OCI-LY3 (cell line): ENCODE measurements around the gene STIMATE.

Experiments used
- EZH2phosphoT487 ChIP-seq: fragments of 200-600 bp; shearing (Covaris generic); IDR thresholded peaks from 2 replicates; pipeline ENCODE4 v1.6.1; 2018; ENCODE audit warnings: antibody characterized with exemption, mixed run types, low read depth
- TF ChIP-seq, protein P1 (sequence below): fragments of 200-600, 300-600 bp; sonication (generic); IDR thresholded peaks from 2 replicates; pipeline ENCODE4 v1.5.1; 2014; ENCODE audit warnings: antibody characterized with exemption, low read length, low read depth

DNA sequence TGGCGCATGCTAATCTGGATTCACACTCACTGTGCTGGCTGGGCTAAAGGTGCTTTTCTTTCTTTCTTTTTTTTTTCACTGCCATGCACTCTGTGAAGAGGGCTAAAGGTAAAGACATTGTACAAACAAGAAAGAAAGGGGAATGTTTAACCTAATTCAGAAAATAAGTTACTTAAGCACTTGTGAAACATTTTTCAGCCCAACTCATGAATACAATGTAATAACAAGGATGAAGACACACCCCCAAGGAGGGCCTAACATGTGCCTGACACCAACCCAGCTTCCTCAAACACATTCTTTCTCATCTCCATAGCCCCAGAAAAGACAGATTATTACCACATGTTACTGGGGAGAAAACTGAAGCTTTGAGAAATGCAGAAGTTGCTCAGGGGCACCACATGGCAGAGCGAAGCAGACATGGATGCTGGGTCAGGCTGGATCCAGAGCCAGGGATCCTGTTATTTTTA, 5.7 kb downstream of the STIMATE start:
- TF ChIP-seq, protein P1, sequence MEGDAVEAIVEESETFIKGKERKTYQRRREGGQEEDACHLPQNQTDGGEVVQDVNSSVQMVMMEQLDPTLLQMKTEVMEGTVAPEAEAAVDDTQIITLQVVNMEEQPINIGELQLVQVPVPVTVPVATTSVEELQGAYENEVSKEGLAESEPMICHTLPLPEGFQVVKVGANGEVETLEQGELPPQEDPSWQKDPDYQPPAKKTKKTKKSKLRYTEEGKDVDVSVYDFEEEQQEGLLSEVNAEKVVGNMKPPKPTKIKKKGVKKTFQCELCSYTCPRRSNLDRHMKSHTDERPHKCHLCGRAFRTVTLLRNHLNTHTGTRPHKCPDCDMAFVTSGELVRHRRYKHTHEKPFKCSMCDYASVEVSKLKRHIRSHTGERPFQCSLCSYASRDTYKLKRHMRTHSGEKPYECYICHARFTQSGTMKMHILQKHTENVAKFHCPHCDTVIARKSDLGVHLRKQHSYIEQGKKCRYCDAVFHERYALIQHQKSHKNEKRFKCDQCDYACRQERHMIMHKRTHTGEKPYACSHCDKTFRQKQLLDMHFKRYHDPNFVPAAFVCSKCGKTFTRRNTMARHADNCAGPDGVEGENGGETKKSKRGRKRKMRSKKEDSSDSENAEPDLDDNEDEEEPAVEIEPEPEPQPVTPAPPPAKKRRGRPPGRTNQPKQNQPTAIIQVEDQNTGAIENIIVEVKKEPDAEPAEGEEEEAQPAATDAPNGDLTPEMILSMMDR = no peak
- no peak for TF ChIP-seq EZH2phosphoT487
